IMR-90 (cell line): ENCODE data around the gene CAPNS2. TPM values are rescaled to one million over a fixed set of nuclear protein-coding genes. Genes with fewer than 3 reads are reported as not detected.

Source experiments
- ATAC-seq: fragments of 200-7000 bp; cut with Tn5 transposase; 2 replicates; pipeline ENCODE4 v1.9.1; 2020; ENCODE audit warnings: low read depth, mild to moderate bottlenecking, moderate library complexity
- BruUV-seq: library from RNA; stranded (reverse); fragments of 400-500 nt; replicated peaks from 2 replicates; lab custom pipeline; 2021; lab: Mats Ljungman, UMichigan
- CTCF ChIA-PET: fragments of 300-600 bp; formaldehyde crosslinking; extraction: SDS; loops from one replicate; lab custom pipeline; 2021; ENCODE audit warnings: antibody characterized with exemption; lab: Yijun Ruan, JAX
- POLR2A ChIA-PET: fragments of 300-600 bp; sonication (Branson Sonifier 250); formaldehyde crosslinking; loops from one replicate; lab custom pipeline; 2022; ENCODE audit warnings: antibody characterized with exemption; ENCODE audit not compliant: unreplicated experiment; lab: Charles Lee
- DNase-seq: peaks from one replicate; pipeline ENCODE4 v3.0.0; 2013
- H2AFZ ChIP-seq: replicated peaks from 2 replicates; pipeline ENCODE3; 2013; ENCODE audit warnings: low read length, mild to moderate bottlenecking; ENCODE audit not compliant: poor library complexity
- H2AK5ac ChIP-seq: 2 replicates; pipeline ENCODE4 v1.6.1; 2013; ENCODE audit warnings: low read depth, low read length, inconsistent platforms
- H2AK9ac ChIP-seq: replicated peaks from 2 replicates; pipeline ENCODE3; 2013; ENCODE audit warnings: mild to moderate bottlenecking, low read depth, low read length, moderate library complexity; ENCODE audit not compliant: poor library complexity
- H2BK120ac ChIP-seq: 2 replicates; pipeline ENCODE4 v1.6.1; 2013; ENCODE audit warnings: low read depth, low read length, inconsistent platforms
- H2BK15ac ChIP-seq: 3 replicates; pipeline ENCODE4 v1.6.1; 2013; ENCODE audit warnings: low read depth, low read length, inconsistent platforms
- H2BK20ac ChIP-seq: 2 replicates; pipeline ENCODE4 v1.6.1; 2013; ENCODE audit warnings: low read depth, mild to moderate bottlenecking, inconsistent platforms, low read length, moderate library complexity
- H2BK5ac ChIP-seq: 2 replicates; pipeline ENCODE4 v1.6.1; 2013; ENCODE audit warnings: mild to moderate bottlenecking, low read depth, low read length, inconsistent platforms; ENCODE audit not compliant: poor library complexity, severe bottlenecking
- H3K14ac ChIP-seq: replicated peaks from 2 replicates; pipeline ENCODE4 v1.6.1; 2013; ENCODE audit warnings: low read depth, low read length, inconsistent platforms
- H3K18ac ChIP-seq: 2 replicates; pipeline ENCODE4 v1.6.1; 2013; ENCODE audit warnings: low read depth, low read length, control low read depth
- H3K23ac ChIP-seq: 2 replicates; pipeline ENCODE4 v1.6.1; 2013; ENCODE audit warnings: low read depth, low read length, inconsistent platforms
- H3K27ac ChIP-seq: 2 replicates; pipeline ENCODE4 v1.5.1; 2013; ENCODE audit warnings: mild to moderate bottlenecking, control low read depth, low read length; ENCODE audit not compliant: insufficient read depth
- H3K27me3 ChIP-seq: 2 replicates; pipeline ENCODE4 v1.6.1; 2013; ENCODE audit warnings: low read length; ENCODE audit not compliant: control insufficient read depth, insufficient read depth
- H3K36me3 ChIP-seq: 2 replicates; pipeline ENCODE4 v1.6.1; 2013; ENCODE audit warnings: low read length, mixed read lengths; ENCODE audit not compliant: control insufficient read depth, insufficient read depth
- H3K4ac ChIP-seq: 2 replicates; pipeline ENCODE4 v1.6.1; 2013; ENCODE audit warnings: low read depth, low read length, inconsistent platforms
- H3K4me1 ChIP-seq: 2 replicates; pipeline ENCODE4 v1.6.1; 2013; ENCODE audit warnings: low read length, mixed read lengths; ENCODE audit not compliant: control insufficient read depth, insufficient read depth
- H3K4me2 ChIP-seq: 2 replicates; pipeline ENCODE4 v1.6.1; 2013; ENCODE audit warnings: low read depth, mild to moderate bottlenecking, control low read depth, low read length, moderate library complexity
- H3K4me3 ChIP-seq: 2 replicates; pipeline ENCODE4 v1.5.1; 2013; ENCODE audit warnings: low read depth, mild to moderate bottlenecking, control low read depth, low read length, moderate library complexity; ENCODE audit not compliant: insufficient read depth
- H3K56ac ChIP-seq: 2 replicates; pipeline ENCODE4 v1.6.1; 2013; ENCODE audit warnings: low read length, inconsistent platforms; ENCODE audit not compliant: insufficient read depth; ENCODE audit errors: extremely low read depth
- H3K79me1 ChIP-seq, 2 experiments: 2 replicates each; pipeline ENCODE4 v1.6.1; 2013; ENCODE audit warnings: low read length in 2 of 2, inconsistent platforms in 1 of 2, low read depth in 1 of 2
- H3K9ac ChIP-seq: 2 replicates; pipeline ENCODE4 v1.6.1; 2013; ENCODE audit warnings: low read depth, low read length, control low read depth
- H3K9me1 ChIP-seq: 2 replicates; pipeline ENCODE4 v1.6.1; 2013; ENCODE audit warnings: low read length, inconsistent platforms; ENCODE audit not compliant: insufficient read depth
- H3K9me3 ChIP-seq: 2 replicates; pipeline ENCODE4 v1.6.1; 2013; ENCODE audit warnings: low read length; ENCODE audit not compliant: control insufficient read depth, insufficient read depth
- H4K20me1 ChIP-seq: 2 replicates; pipeline ENCODE4 v1.6.1; 2013; ENCODE audit warnings: low read length, inconsistent platforms; ENCODE audit not compliant: insufficient read depth
- H4K5ac ChIP-seq: 2 replicates; pipeline ENCODE4 v1.6.1; 2013; ENCODE audit warnings: mild to moderate bottlenecking, low read depth, low read length, control low read depth
- H4K8ac ChIP-seq, 2 experiments: 2 replicates each; pipeline ENCODE4 v1.6.1; 2013; ENCODE audit warnings: low read depth in 2 of 2, low read length in 2 of 2, control low read depth in 1 of 2, inconsistent platforms in 1 of 2
- H4K91ac ChIP-seq: 2 replicates; pipeline ENCODE4 v1.6.1; 2013; ENCODE audit warnings: low read depth, low read length, inconsistent platforms; ENCODE audit not compliant: insufficient read depth
- CEBPB ChIP-seq: IDR thresholded peaks from 2 replicates; pipeline ENCODE4 v1.6.1; 2012; ENCODE audit warnings: low read depth, low read length, improper control_type of control experiment
- MXI1 ChIP-seq: IDR thresholded peaks from 2 replicates; pipeline ENCODE4 v1.6.1; 2012; ENCODE audit warnings: low read depth, mild to moderate bottlenecking, low read length, moderate library complexity, borderline replicate concordance
- RFX5 ChIP-seq: IDR thresholded peaks from 2 replicates; pipeline ENCODE4 v1.8.0; 2012; ENCODE audit warnings: low read depth, mild to moderate bottlenecking, low read length, moderate library complexity
- WGBS, 2 experiments: methylation state at CpG; one replicate each; pipeline versions ENCODE4 v1.1.5 to v1.1.7; 2013; ENCODE audit warnings: missing lambda C conversion rate in 2 of 2; ENCODE audit not compliant: insufficient read length in 1 of 2; ENCODE audit errors: extremely low coverage in 2 of 2; 5-methylcytosine and 5-hydroxymethylcytosine counted together
- dilution Hi-C: fragments of 300-500 bp; cut with HindIII; formaldehyde crosslinking; loops from one replicate; pipeline ENCODE4 v1.14.3; 2018; ENCODE audit warnings: low sequenced_read_pairs; ENCODE audit not compliant: unreplicated experiment
- in situ Hi-C: fragments of 300-500 bp; cut with MboI; formaldehyde crosslinking; loops from 3 replicates; pipeline ENCODE4 v1.14.3; 2019; ENCODE audit warnings: low sequenced_read_pairs, inconsistent platforms, mixed read lengths
- intact Hi-C: fragments of 100-400 bp; cut with micrococcal nuclease; formaldehyde crosslinking; loops from 2 replicates; pipeline ENCODE4 v1.10.0; 2022
- polyA plus RNA-seq, 3 experiments: library from polyadenylated mRNA; depleted of rRNA; stranded (reverse); fragments of >200 nt; gene quantifications; 2 replicates each; pipeline ENCODE4 v1.2.3, GENCODE V29; 2012; ENCODE audit warnings: low replicate concordance in 1 of 3
- total RNA-seq: library from RNA; depleted of rRNA; stranded (reverse); fragments of >200 nt; gene quantifications from 2 replicates; pipeline ENCODE4 v1.2.3, GENCODE V29; 2012

The CAPNS2 gene
- total and polyA plus RNA-seq, 2 of the 4 experiments (the other 2 are of a cell fraction) = 0.09 to 0.72 TPM

DNA sequence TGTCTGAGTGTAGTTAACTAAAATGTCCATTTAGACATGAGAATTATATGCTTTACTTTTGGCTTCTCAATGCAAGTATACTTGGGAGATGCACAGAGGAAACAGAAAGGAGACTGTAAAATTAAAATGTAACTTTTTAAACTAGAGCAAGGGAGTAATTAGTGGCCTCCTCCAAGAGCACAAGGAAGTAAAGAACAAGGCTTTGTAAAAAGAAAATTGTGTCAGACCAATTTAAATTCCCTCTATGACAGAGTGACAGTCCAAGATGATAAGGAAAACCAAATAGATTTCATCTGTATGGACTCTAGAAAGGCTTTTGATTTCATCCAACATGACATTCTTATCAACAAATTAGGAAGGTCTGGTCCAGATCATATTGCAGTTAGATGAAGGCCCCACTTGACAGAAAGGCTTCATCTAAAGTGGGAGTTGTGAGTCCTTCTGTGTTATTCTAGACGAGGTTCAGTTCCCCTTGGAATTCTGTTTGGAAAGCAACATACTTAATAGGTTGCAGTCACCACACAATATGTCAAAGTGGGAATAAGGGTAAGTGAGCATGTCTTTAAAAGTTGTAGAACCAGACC is 6.5 kb upstream of the CAPNS2 start:
- no peak overlapping the region for H2BK20ac ChIP-seq
- no peak overlapping the region for H4K91ac ChIP-seq
- no peak overlapping the region for H3K23ac ChIP-seq
- POLR2A ChIA-PET = interaction anchor here (0.7 kb wide), 1 partner anchor 147 kb away, joined by 9 read pairs; no protein-coding TSS in a partner anchor
- H3K4me3 ChIP-seq = no peak overlapping the region
- WGBS, 2 experiments = no CpG with 5 or more reads among the region's 1 CpG
- no peak overlapping the region for H2BK5ac ChIP-seq
- intact Hi-C loops (loop anchor here (1.0 kb wide), 1 partner anchor 27 kb away; no protein-coding TSS in a partner anchor), in situ Hi-C loops (no loop called here), dilution Hi-C loops (no loop called here)
- TF ChIP-seq RFX5 (no peak), MXI1 (no peak), CEBPB (no peak)
- CTCF ChIA-PET = interaction anchor here (0.6 to 1.4 kb wide), 2 partner anchors 7 to 50 kb away, joined by 3 to 6 read pairs; no protein-coding TSS in a partner anchor
- H4K20me1 ChIP-seq = peaks cover 5% of the 10 kb centered on the region; the same call in 1 of the 2 replicates
- no peak overlapping the region for H2AK5ac ChIP-seq
- no peak overlapping the region; the same call in 1 of the 2 replicates for H3K18ac ChIP-seq
- no TSS peak for BruUV-seq
- DNase-seq (no peak), ATAC-seq (no peak)
- no peaks in the 10 kb centered on the region for H3K9me3 ChIP-seq
- no peak overlapping the region for H2AK9ac ChIP-seq
- H2BK120ac ChIP-seq = no peak overlapping the region
- no peaks in the 10 kb centered on the region for H3K9me1 ChIP-seq
- H4K5ac ChIP-seq = no peak overlapping the region
- no peak overlapping the region for H3K27ac ChIP-seq
- no peak overlapping the region for H3K14ac ChIP-seq
- no peaks in the 10 kb centered on the region for H3K27me3 ChIP-seq
- H2AFZ ChIP-seq = no peak overlapping the region
- no peak overlapping the region for H3K4me2 ChIP-seq
- no peak overlapping the region for H3K9ac ChIP-seq
- peaks cover 1% of the 10 kb centered on the region for H3K4me1 ChIP-seq
- no peaks in the 10 kb centered on the region for H3K79me1 ChIP-seq
- H3K56ac ChIP-seq = no peak overlapping the region
- no peak overlapping the region for H4K8ac ChIP-seq
- no peak overlapping the region for H2BK15ac ChIP-seq
- H3K36me3 ChIP-seq = no peaks in the 10 kb centered on the region
- H3K4ac ChIP-seq = no peak overlapping the region
